DMS153 treated with DMSO at 0.1 percent for 48 hours (cell line): Measurements from ENCODE around the gene UVRAG.
"Not testable (repeated sequence)": the region's sequence is repeated elsewhere in the genome, so short reads cannot be mapped to it uniquely, and the experiment has no call there.

ENCODE experiments used
- DNase-seq: peaks from one replicate; lab custom pipeline; 2025; ENCODE audit not compliant: unreplicated experiment; lab: John Stamatoyannopoulos, UW

The UVRAG gene

GRCh38 chr11:75873417-75874221, 58.6 kb downstream of the UVRAG start:
- no peak for DNase-seq

- DNase-seq, result no peak
These were observed 59.8 kb downstream of the UVRAG start for GRCh38 chr11:75874684-75875341.

- DNase-seq, result not testable (repeated sequence)
These were observed 62.3 kb downstream of the UVRAG start for GRCh38 chr11:75877327-75877726.

GRCh38 chr11:75877931-75878330, 62.9 kb downstream of the UVRAG start:
- not testable (repeated sequence) for DNase-seq

GRCh38 chr11:75878933-75879332, 63.9 kb downstream of the UVRAG start:
- no peak for DNase-seq

- DNase-seq, result no peak
These were observed 64.7 kb downstream of the UVRAG start for GRCh38 chr11:75879737-75880136.

- not testable (repeated sequence) for DNase-seq
These were observed 65.3 kb downstream of the UVRAG start for GRCh38 chr11:75880343-75880742.

GRCh38 chr11:75884321-75884720, 69.3 kb downstream of the UVRAG start:
- no peak for DNase-seq

GRCh38 chr11:75888416-75888815, 73.4 kb downstream of the UVRAG start:
- DNase-seq, result no peak

- no peak for DNase-seq
These were observed 77.1 kb downstream of the UVRAG start for GRCh38 chr11:75891947-75892739.

GRCh38 chr11:75893251-75893650, 78.2 kb downstream of the UVRAG start:
- DNase-seq, result no peak

- no peak for DNase-seq
These were observed 79.1 kb downstream of the UVRAG start for GRCh38 chr11:75894036-75894585.

- peak; percentile 79 for DNase-seq
These were observed 81.9 kb downstream of the UVRAG start for GRCh38 chr11:75896843-75897419.

GRCh38 chr11:75898871-75899270, 83.9 kb downstream of the UVRAG start:
- DNase-seq, result no peak

GRCh38 chr11:75899806-75900205, 84.8 kb downstream of the UVRAG start:
- no peak for DNase-seq

- DNase-seq, result no peak
These were observed 85.8 kb downstream of the UVRAG start for GRCh38 chr11:75900848-75901247.

GRCh38 chr11:75902631-75903030, 87.6 kb downstream of the UVRAG start:
- no peak for DNase-seq

GRCh38 chr11:75903276-75903675, 88.3 kb downstream of the UVRAG start:
- no peak for DNase-seq

GRCh38 chr11:75905434-75905833, 90.4 kb downstream of the UVRAG start:
- DNase-seq, result no peak

GRCh38 chr11:75907906-75908527, 93.0 kb downstream of the UVRAG start:
- no peak for DNase-seq
